HepG2 (cell line): ENCODE results near the gene BBS12. TPM values are rescaled to one million over a fixed set of nuclear protein-coding genes. Genes with fewer than 3 reads are reported as not detected.

Experiments
- ELF3 ChIP-seq: IDR thresholded peaks from 2 replicates; pipeline ENCODE4 v1.6.1; 2016; ENCODE audit warnings: missing genetic modification reagents, missing compliant biosample characterization
- FOXO1 ChIP-seq: sonication (generic); formaldehyde crosslinking; IDR thresholded peaks from 2 replicates; pipeline ENCODE4 v1.4.0; 2020; ENCODE audit warnings: missing genetic modification reagents
- HDAC2 ChIP-seq: sonication (generic); formaldehyde crosslinking; IDR thresholded peaks from 2 replicates; pipeline ENCODE4 v1.4.0; 2020; ENCODE audit warnings: missing genetic modification reagents
- JARID2 ChIP-seq: sonication (generic); formaldehyde crosslinking; IDR thresholded peaks from 2 replicates; pipeline ENCODE4 v1.8.1; 2023; ENCODE audit warnings: missing genetic modification reagents, inconsistent platforms; ENCODE audit not compliant: insufficient replicate concordance
- MED1 ChIP-seq: sonication (generic); formaldehyde crosslinking; IDR thresholded peaks from 2 replicates; pipeline ENCODE4 v1.4.0; 2020; ENCODE audit warnings: missing genetic modification reagents
- PLRG1 ChIP-seq: fragments of 450-650 bp; conservative IDR thresholded peaks from 2 replicates; pipeline ENCODE4 v1.6.1; 2016
- RFXAP ChIP-seq: sonication (generic); formaldehyde crosslinking; IDR thresholded peaks from 2 replicates; pipeline ENCODE4 v1.4.0; 2020; ENCODE audit warnings: missing genetic modification reagents, borderline replicate concordance
- SUZ12 ChIP-seq: fragments of 150-350 bp; IDR thresholded peaks from 2 replicates; pipeline ENCODE4 v1.6.1; 2014; ENCODE audit warnings: low read depth, low read length
- ZNF343 ChIP-seq: sonication (generic); formaldehyde crosslinking; IDR thresholded peaks from 2 replicates; pipeline ENCODE4 v1.4.0; 2020; ENCODE audit warnings: mild to moderate bottlenecking, missing genetic modification reagents
- ZNF607 ChIP-seq: sonication (generic); formaldehyde crosslinking; IDR thresholded peaks from 2 replicates; pipeline ENCODE4 v1.5.1; 2020; ENCODE audit warnings: missing genetic modification reagents, mild to moderate bottlenecking, borderline replicate concordance
- ZNF629 ChIP-seq: sonication (generic); formaldehyde crosslinking; conservative IDR thresholded peaks from 2 replicates; pipeline ENCODE4 v1.5.0; 2020; ENCODE audit warnings: missing genetic modification reagents
- ZNF674 ChIP-seq: sonication (generic); formaldehyde crosslinking; IDR thresholded peaks from 2 replicates; pipeline ENCODE4 v1.5.0; 2020; ENCODE audit warnings: low read depth, mild to moderate bottlenecking, missing genetic modification reagents
- ZNF737 ChIP-seq: sonication (generic); formaldehyde crosslinking; IDR thresholded peaks from 2 replicates; pipeline ENCODE4 v1.5.0; 2020; ENCODE audit warnings: missing genetic modification reagents, mild to moderate bottlenecking, borderline replicate concordance
- ZNF850 ChIP-seq: sonication (generic); formaldehyde crosslinking; conservative IDR thresholded peaks from 2 replicates; pipeline ENCODE4 v1.9.0; 2021; ENCODE audit warnings: mild to moderate bottlenecking, missing genetic modification reagents
- ZSCAN12 ChIP-seq: sonication (generic); formaldehyde crosslinking; IDR thresholded peaks from 2 replicates; pipeline ENCODE4 v1.9.0; 2021; ENCODE audit warnings: mild to moderate bottlenecking, missing genetic modification reagents
- polyA plus RNA-seq, 8 experiments: library from polyadenylated mRNA; depleted of rRNA in 3 of 8; stranded (reverse) in 7 of 8; unstranded in 1 of 8; fragments of >200 nt; fragmentation: Illumina TruSeq in 4 of 8; extraction: Trizol in 4 of 8; gene quantifications; 2 replicates each; pipeline versions ENCODE4 v1.2.1 to v1.2.3, GENCODE V29; 2011 to 2016; ENCODE audit warnings: low read depth in 4 of 8, missing spikeins in 1 of 8, mixed read lengths in 1 of 8; ENCODE audit not compliant: insufficient read depth in 1 of 8
- total RNA-seq, 5 experiments: library from RNA; depleted of rRNA; stranded (reverse); fragments of >200 nt; fragmentation: Illumina TruSeq; extraction: Trizol; gene quantifications; 2 replicates each; pipeline ENCODE4 v1.2.3, GENCODE V29; 2016; ENCODE audit warnings: low read depth in 1 of 5
- TF ChIP-seq, protein P1 (sequence below): sonication (generic); formaldehyde crosslinking; IDR thresholded peaks from 2 replicates; pipeline ENCODE4 v1.8.0; 2022; ENCODE audit warnings: mild to moderate bottlenecking, missing genetic modification reagents; ENCODE audit not compliant: insufficient replicate concordance
- TF ChIP-seq, protein P2 (sequence below): sonication (generic); formaldehyde crosslinking; conservative IDR thresholded peaks from 2 replicates; pipeline ENCODE4 v1.4.0; 2020; ENCODE audit warnings: missing genetic modification reagents
- TF ChIP-seq, protein P3 (sequence below): sonication (generic); formaldehyde crosslinking; IDR thresholded peaks from 2 replicates; pipeline ENCODE4 v1.5.1; 2020; ENCODE audit warnings: missing genetic modification reagents, mild to moderate bottlenecking, borderline replicate concordance
- TF ChIP-seq, protein P4 (sequence below): sonication (generic); formaldehyde crosslinking; IDR thresholded peaks from 2 replicates; pipeline ENCODE4 v1.8.1; 2023; ENCODE audit warnings: missing genetic modification reagents, mild to moderate bottlenecking, borderline replicate concordance
- TF ChIP-seq, protein P5 (sequence below), 2 experiments: sonication (generic) in 1 of 2; formaldehyde crosslinking in 1 of 2; IDR thresholded peaks; 2 replicates each; pipeline versions ENCODE4 v1.5.1 to v1.6.1; 2011 to 2020; ENCODE audit warnings: borderline replicate concordance in 1 of 2, low read depth in 1 of 2, low read length in 1 of 2, mild to moderate bottlenecking in 1 of 2, missing genetic modification reagents in 1 of 2, moderate library complexity in 1 of 2

The BBS12 gene
- total and polyA plus RNA-seq, 2 of the 13 experiments (the other 11 are each of a cell fraction or from before 2014, with no cell fraction given) = 0.32 to 1.7 TPM

DNA sequence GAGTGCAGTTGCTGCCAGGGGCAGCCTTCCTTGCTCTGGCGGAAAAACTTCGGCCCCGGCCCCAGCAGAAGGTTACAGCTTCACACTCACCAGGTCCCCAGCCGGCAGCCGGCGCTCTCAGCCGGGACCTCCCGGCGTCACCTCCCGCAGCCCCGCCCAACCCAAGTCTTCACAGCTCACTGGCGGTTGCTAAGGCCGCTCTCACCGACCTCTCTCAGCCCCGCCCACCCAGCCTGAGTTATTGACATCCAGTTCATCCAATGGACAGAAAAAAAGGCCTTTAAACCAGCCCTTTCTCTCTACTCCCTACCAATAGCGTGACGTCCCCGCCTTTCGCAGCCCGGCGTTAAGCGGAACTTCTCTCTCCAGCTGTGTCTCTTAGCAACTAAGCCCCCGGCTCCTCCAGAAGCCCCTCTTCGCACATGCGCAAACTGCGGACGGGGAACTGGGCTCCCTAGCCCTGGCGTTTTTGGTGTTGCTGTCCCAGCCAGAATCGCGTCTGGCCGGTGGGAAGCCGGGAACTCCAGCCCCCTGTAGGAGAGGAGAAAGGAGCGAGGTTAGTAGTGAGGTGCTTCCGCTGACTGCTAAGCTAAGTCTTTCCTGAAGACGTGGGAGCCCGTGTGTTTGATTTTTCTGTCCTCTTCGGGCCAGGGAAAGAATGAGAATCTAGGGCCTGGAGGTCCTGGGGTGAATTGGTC lies at the start of gene BBS12 (continued):
- peak; percentile 37 for TF ChIP-seq ELF3 (CRISPR knock-in tag)
- no peak for TF ChIP-seq ZNF850 (CRISPR knock-in tag)
- TF ChIP-seq JARID2 (CRISPR knock-in tag) = no peak
- no peak for TF ChIP-seq PLRG1
- TF ChIP-seq, protein P1, sequence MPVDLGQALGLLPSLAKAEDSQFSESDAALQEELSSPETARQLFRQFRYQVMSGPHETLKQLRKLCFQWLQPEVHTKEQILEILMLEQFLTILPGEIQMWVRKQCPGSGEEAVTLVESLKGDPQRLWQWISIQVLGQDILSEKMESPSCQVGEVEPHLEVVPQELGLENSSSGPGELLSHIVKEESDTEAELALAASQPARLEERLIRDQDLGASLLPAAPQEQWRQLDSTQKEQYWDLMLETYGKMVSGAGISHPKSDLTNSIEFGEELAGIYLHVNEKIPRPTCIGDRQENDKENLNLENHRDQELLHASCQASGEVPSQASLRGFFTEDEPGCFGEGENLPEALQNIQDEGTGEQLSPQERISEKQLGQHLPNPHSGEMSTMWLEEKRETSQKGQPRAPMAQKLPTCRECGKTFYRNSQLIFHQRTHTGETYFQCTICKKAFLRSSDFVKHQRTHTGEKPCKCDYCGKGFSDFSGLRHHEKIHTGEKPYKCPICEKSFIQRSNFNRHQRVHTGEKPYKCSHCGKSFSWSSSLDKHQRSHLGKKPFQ (CRISPR knock-in tag) = no peak
- TF ChIP-seq, protein P2, sequence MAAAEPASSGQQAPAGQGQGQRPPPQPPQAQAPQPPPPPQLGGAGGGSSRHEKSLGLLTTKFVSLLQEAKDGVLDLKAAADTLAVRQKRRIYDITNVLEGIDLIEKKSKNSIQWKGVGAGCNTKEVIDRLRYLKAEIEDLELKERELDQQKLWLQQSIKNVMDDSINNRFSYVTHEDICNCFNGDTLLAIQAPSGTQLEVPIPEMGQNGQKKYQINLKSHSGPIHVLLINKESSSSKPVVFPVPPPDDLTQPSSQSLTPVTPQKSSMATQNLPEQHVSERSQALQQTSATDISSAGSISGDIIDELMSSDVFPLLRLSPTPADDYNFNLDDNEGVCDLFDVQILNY (CRISPR knock-in tag) = no peak
- TF ChIP-seq ZNF343 (CRISPR knock-in tag) = no peak
- TF ChIP-seq ZNF674 (CRISPR knock-in tag) = no peak
- no peak for TF ChIP-seq HDAC2
- peak; percentile 96 for TF ChIP-seq RFXAP (CRISPR knock-in tag)
- no peak for TF ChIP-seq ZNF737
- TF ChIP-seq, protein P3, sequence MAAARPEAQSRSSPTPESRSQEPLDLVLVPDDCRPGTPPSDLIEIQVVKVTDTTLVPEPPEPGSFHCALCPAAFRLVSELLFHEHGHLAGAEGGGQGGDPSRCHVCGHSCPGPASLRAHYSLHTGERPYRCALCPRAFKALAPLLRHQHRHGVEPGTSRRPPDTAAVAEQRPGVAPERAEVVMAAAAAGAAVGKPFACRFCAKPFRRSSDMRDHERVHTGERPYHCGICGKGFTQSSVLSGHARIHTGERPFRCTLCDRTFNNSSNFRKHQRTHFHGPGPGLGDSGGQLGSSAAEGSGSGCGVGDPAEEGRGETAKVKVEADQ (CRISPR knock-in tag) = no peak
- no peak for TF ChIP-seq ZNF629
- no peak for TF ChIP-seq ZNF607
- TF ChIP-seq, protein P4, sequence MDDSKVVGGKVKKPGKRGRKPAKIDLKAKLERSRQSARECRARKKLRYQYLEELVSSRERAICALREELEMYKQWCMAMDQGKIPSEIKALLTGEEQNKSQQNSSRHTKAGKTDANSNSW (CRISPR knock-in tag) = no peak
- TF ChIP-seq FOXO1 (CRISPR knock-in tag) = no peak
- no peak for TF ChIP-seq SUZ12
- no peak for TF ChIP-seq MED1 (CRISPR knock-in tag)
- TF ChIP-seq, protein P5, sequence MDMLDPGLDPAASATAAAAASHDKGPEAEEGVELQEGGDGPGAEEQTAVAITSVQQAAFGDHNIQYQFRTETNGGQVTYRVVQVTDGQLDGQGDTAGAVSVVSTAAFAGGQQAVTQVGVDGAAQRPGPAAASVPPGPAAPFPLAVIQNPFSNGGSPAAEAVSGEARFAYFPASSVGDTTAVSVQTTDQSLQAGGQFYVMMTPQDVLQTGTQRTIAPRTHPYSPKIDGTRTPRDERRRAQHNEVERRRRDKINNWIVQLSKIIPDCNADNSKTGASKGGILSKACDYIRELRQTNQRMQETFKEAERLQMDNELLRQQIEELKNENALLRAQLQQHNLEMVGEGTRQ (IDR thresholded peaks at IDR 0.05; ENCODE audit: low read depth, low read length) = no peak
- TF ChIP-seq, protein P5 (CRISPR knock-in tag; IDR thresholded peaks at IDR 0.05; ENCODE audit: borderline replicate concordance) = no peak
- no peak for TF ChIP-seq ZSCAN12 (CRISPR knock-in tag)
